A673 (cell line): ENCODE data around the gene EIF2D.

Experiments used
- CTCF ChIP-seq: fragments of 300-800, 200-600 bp; sonication (generic); conservative IDR thresholded peaks from 2 replicates; pipeline ENCODE4 v1.5.1; 2017; ENCODE audit warnings: low read depth, mild to moderate bottlenecking, antibody characterized with exemption, low read length, moderate library complexity, mixed read lengths
- EZH2 ChIP-seq: fragments of 200-600 bp; sonication (generic); IDR thresholded peaks from 2 replicates; pipeline ENCODE4 v1.6.1; 2017; ENCODE audit warnings: borderline replicate concordance, low read depth, mild to moderate bottlenecking, mixed read lengths, antibody characterized with exemption, low read length; ENCODE audit not compliant: poor library complexity, severe bottlenecking

- no peak for TF ChIP-seq CTCF
- no peak for TF ChIP-seq EZH2
Observed at GRCh38 chr1:206545351-206545750, 66.9 kb downstream of the EIF2D start.
